NCI-H1417 treated with DMSO at 0.1 percent for 48 hours (cell line): ENCODE results near the gene IMP3.
"Not testable (repeated sequence)": the region's sequence is repeated elsewhere in the genome, so short reads cannot be mapped to it uniquely, and the experiment has no call there.

Source experiments
- DNase-seq: peaks from one replicate; lab custom pipeline; 2025; lab: John Stamatoyannopoulos, UW

The IMP3 gene, protein sequence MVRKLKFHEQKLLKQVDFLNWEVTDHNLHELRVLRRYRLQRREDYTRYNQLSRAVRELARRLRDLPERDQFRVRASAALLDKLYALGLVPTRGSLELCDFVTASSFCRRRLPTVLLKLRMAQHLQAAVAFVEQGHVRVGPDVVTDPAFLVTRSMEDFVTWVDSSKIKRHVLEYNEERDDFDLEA

DNA sequence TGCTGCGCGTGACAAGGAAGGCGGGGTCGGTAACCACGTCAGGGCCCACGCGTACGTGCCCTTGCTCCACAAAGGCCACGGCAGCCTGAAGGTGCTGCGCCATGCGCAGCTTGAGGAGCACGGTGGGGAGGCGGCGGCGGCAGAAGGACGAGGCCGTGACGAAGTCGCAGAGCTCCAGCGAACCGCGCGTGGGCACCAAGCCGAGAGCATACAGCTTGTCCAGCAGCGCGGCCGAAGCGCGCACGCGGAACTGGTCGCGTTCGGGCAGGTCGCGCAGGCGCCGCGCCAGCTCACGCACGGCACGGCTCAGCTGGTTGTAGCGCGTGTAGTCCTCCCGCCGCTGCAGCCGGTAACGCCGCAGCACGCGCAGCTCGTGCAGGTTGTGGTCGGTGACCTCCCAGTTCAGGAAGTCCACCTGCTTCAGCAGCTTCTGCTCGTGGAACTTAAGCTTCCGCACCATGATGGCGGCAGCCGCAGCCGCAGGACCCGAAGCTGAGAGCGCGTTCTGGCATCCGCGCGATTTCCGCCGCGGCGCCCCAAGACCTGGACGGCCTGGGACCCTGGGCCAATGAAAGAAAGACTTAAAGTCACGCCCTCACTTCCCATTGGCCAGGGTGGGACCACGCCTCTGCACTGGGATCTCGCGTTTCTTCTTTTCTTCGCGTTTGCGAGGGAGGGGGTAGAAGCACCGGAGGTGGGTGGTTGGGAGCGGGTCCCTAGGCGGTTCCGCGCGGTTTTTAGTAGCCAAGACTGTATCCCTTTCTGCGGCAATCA is at the start of gene IMP3:
IMP3 (minus strand) TSS at position 516 of the 774 bp plus-strand sequence; CDS start at position 460, 56 bp downstream.
- DNase-seq: peak; percentile 96

DNA sequence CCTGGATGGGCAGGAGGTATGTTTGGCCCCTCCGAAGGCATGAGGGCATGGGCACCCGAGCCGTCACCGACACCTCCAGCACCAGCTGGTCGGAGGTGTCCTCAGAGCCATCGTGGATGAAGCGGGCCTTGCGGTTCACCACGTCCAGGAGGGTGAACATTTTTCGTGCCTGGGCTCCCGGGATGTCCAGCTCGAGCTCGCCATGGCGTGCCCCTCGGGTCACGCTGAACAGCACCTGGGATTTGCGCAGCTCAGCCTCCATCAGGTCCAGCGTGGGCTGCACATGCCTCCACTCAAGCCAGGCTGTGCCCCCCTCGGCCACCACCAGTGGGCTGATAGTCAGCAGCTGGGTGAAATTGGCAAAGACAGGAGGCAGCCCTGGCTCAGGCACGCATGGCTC is 49.4 kb upstream of the IMP3 start:
- not testable (repeated sequence) for DNase-seq

DNA sequence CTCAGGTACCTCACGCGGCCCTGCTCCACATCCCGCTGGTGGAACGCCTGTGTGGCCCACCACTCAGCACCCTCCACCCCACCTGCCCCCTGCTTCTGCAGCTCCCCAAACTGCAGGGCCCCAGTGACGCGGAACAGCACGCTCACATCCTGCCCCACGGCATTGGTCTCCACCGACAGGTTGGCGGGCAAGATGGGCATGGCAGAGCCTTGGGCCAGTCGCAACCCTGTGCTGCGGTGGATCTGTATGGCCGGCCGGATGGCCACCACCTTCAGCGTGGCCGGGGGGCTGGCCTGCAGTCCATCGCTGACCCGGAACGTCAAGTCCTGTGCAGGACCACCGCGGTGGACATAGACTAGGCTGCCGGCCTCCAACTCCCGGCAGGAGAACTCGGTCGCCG is 48.8 kb upstream of the IMP3 start:
- no peak for DNase-seq

DNA sequence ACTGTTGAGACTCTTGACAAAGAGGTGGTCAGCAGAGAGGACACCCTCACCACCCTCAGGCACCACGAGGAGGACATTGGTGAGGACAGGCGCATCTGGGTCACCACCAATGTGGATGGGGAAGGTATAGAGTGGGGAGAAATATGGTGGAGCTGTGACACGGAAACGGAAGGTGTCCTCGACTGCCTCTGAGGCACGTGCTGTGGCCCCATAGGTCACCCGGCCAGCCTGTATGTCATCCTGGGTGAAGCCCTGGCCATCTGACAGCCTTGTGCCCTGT is 48.2 kb upstream of the IMP3 start:
- DNase-seq: no peak

DNA sequence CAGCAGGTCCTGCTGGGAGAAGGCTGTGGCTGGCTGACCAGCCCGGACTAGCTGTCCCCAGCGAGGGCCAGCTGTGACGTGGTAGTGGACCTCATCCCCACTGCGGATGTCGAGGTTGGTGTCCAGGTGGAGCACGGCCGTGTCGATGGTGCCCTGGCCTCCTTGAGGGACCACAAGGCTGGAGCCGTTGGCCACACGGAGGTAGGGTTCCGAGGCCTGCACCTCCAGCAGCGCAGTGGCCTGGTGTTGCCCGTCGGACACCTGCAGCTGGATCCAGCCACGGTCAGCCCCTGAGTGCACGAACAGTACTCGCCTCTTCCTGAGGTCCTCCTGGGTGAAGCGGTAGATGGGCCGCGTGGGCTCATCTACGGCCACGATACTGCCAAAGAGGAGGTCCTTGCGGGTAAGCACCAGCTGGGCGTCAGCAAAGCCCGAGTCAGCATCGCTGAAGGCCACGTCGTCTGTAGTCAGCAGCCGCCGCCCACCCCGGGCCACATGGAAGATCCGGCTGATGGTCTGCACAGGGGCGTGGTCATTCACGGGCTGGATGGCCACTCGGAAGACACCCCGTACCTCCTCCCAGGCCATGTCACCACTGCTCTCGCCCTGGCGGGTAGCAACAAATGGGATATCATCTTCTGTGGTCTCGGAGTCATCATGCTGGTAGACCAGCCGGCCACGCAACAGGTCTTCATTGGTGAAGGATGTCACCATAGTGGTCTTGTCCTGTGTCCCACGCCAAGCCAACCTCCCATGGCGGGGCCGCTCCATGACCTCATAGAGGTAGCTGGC is 47.7 kb upstream of the IMP3 start:
- no peak for DNase-seq

DNA sequence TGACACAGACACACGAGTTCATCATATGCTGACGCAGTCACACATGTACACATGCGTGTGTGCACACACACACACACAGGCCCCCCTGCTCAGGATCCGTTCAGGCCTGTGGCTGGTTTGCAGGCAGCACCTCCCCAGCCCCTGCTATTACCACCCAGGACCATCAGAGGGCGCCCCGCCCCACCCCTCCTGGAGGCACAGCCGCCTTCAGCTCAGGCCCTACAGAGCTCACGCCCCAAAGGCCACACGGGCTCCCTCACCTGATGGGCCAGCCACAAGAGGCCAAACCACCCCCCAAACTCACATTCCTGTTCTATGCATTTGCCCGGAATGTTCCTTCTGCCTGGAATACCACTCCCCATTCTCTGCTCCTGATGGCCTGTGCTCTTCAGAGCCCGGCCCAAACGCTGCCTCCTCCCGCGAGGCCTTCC is 46.2 kb upstream of the IMP3 start:
- not testable (repeated sequence) for DNase-seq

DNA sequence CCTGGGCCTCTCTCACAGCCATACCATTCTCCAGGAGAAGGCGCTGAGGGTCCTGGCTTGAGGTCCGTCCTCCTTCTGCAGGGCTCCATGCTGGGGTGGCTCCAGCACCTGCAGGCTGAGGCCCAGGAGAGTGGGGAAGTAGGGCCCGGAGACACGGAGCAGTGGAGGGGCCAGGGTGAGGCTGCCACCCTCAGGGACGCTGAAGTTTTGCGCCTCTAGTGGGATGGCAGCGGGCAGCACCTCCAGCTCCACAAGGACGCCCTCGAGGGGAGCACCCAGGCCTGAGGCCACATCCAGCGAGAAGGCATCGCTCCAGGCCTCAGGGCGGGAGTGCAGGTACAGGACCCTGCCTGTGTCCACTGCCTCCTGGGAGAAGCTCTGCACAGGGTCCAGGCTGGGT is 45.2 kb upstream of the IMP3 start:
- no peak for DNase-seq

DNA sequence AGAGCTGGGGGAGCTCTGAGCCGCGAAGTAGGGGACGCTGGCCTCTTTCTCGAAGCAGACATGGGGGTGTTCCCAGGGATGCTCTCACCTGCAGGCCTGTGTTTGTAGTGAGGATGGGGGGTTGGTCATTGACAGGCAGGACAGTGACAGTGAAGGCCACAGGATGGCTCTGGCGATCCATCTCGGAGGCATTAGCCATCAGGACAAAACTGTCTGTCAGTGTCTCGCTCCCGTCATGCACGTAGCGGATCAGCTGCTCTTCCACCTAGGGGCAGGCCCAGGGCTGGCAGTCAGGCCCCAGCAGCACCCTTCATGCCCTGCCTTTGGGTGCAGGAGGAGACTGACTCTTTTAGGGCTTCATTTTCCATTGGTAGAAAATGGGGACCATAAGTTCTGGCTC is 44.6 kb upstream of the IMP3 start:
- no peak for DNase-seq

DNA sequence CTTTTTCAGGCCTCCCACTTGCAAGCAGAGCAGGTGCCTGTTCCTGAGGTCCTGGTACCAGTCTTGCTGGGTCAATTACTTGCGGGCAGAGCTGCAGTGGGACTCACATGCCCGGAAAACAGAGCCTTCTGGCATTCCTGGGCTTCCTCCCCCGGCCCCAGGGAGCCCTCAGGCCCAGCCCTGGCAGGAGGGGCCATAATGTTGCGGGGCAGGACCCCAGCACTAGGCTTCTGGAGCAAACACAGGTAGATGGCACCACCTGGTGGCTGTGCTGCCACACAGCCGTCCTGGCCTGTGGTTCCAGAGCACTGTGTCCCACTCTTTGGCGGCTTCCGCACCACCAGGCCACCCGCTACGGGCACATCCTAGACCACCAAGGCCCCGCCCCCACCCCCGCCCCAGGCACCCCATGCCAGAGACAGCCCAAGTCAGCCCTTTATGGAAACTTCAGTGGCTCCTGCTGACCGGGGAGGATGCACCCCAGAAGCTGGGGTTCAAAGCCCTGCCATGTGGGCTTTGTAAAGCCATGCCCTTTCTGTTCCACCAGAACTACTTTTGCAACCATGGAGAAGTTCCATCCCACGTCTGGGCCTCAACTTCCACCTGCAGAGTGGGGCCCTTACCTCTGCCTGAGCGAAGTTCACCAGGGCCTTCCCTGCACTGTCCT is 43.8 kb upstream of the IMP3 start:
- DNase-seq: not testable (repeated sequence)

DNA sequence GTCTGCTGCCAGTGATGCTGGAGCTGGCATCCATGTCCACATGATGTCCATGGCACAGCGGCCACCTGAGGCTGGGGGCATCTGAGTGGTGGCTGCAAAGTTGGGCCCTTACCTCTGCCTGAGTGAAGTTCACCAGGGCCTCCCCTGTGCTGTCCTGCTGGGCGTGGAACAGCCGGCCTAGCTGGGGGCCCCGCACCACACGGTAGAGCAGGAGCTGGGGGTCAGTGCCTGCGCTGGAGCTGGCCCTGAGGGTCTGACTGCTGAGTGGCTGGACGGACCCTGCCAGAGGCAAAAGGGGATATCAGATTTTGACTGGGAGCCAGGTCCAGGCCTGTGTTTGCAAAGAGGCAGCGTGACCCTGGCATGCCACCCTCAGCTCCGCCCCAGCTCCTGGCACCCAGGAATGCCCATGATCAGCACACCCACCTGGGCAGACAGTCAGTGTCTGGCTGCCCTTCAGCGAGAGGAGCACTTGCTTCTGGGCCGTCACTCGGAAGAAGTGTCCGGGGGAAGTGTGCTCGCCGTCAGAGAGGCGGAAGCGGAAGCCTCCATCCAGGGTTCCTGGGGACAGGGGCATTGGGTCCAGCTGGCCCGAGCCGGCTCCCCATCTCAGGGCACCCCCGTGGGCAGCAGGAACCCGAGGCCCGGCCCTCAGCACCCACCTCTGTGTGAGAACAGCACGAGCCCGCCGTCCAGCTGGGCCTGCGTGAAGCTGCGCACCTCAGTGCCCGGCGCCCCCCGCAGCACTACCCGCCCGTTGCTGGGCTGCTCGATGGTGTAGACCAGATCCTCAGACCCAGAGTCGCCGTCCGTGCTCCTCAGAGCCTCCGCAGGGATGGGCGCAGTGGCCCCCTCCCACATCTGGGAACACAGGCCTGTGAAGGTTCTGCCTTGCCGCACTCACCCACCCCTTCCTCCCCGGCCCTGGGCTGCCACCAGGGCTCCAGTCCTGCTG is 42.4 kb upstream of the IMP3 start:
- DNase-seq: no peak

DNA sequence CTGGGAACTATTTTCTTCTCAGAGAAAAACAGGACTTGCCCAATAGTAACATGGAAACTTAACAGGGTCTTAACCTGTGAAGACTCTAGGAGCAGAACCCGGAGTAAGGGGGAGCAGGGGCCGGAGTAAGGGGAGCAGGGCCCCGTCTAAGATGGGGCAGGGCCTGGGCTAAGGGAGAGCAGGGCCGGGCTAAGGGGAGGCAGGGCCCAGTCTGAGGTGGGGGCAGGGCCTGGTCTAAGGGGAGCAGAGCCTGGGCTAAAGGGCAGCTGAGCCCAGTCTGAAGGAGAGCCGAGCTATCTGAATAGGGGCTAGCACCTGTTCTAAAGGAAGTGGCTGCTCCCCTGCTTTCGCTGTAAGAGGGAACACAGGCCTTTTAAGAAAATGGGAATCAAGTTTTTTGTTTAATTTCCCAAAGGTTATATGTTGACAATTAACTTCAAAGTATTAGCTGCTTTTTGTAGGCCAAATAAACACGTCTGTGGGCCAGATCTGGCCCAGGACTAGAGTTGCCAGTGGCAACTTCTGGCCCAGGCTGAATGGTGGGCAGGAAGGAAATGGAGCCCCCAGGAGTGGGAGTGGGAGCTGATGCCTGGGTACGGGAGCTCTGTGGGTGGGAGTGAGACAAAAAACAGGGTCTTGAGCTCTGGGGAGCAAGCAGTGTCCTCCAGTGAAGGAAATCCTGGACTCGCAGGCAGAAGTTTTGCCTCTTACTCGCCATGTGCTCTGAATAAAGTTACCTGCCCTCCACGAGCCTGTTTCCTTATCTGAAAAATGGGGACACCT is 40.2 kb upstream of the IMP3 start:
- no peak for DNase-seq

DNA sequence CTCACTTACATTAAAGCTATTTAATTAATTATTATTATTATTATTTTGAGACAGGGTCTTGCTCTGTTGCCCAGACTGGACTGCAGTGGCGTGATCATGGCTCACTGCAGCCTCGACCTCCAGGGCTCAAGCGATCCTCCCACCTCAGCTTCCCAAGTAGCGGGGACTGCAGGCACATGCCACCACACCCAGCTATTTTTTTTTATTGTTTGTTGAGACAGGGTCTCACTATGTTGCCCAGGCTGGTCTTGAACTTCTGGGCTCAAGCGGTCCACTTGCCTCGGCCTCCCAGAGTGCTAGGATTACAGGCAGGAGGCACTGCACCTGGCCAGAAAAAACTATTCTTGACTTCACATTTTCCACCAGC is 38.3 kb upstream of the IMP3 start:
- not testable (repeated sequence) for DNase-seq

DNA sequence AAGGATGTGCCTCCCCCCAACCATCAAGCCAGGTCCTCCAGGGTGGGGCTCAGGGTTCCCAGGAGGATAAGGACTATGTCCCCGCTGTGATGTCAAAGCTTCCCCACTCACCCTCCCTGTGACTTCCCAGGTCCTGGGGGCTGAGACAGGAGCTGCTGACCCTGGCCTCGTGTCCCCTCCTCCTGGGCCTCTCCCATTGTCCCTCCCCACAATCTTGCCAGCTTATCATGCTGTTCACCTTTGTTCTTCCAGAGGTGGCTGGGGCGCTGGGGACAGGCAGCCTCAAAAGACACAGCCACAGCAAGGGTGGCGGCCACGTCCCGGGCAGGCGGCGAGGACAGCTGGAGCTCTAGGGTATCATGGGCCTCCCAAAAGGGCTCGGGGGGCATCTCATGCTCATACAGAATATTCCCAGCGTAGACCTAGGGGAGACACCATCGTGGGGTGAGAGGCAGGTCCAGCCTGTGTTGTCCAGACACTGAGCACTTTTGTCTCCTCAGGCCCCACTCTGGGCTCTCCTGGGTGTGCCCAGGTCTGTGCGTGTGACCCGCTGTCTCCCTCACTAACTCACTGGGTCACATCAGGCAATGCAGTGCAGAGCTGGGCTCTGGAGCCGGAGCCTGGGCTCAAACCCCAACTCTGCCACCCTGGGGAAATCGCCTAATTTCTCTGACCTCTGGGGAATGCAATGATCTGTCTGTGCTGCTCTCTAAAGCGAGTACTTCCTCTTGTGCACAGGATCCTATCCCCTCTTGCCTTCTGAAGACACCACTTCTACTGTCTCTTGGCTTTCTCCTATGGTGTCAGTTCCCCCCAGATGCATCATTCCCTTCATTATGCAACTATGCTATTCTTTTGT is 37.7 kb upstream of the IMP3 start:
- no peak for DNase-seq

DNA sequence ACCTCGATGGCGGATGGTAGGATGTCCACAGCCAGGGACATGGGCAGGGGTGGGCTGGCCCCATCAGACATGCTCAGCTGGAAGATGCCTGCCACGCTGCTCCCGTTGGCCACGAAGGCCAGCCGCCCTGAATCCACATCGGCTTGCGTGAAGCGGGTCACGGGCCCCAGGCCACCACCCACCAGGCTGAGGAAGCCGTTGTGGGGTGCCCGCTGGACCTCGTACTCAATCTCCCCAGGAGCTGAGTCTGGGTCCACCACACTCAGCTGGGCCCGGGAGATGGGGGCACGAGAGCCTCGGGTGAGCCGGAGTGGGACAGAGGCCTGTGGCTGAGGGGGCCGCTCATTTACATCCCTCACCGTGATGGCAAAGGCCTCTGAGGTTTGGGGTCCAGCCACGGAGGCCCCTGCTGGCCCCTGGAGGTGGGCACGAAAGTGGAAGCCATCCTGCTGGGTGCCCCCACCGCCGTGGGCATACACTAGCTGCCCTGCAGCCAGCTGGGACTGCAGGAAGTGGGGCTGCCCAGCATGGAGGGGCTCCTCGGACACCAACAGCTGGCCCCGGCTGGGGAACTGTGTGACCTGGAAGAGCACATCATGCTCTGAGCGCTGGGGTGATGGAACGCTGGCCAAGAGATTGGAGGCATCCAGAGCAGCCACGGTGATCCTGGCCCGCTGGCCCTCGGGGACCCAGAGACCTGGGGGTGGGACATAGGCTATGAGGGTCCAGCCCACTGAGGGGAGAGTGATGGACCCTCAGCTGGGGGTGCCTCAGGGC is 36.9 kb upstream of the IMP3 start:
- DNase-seq: no peak

DNA sequence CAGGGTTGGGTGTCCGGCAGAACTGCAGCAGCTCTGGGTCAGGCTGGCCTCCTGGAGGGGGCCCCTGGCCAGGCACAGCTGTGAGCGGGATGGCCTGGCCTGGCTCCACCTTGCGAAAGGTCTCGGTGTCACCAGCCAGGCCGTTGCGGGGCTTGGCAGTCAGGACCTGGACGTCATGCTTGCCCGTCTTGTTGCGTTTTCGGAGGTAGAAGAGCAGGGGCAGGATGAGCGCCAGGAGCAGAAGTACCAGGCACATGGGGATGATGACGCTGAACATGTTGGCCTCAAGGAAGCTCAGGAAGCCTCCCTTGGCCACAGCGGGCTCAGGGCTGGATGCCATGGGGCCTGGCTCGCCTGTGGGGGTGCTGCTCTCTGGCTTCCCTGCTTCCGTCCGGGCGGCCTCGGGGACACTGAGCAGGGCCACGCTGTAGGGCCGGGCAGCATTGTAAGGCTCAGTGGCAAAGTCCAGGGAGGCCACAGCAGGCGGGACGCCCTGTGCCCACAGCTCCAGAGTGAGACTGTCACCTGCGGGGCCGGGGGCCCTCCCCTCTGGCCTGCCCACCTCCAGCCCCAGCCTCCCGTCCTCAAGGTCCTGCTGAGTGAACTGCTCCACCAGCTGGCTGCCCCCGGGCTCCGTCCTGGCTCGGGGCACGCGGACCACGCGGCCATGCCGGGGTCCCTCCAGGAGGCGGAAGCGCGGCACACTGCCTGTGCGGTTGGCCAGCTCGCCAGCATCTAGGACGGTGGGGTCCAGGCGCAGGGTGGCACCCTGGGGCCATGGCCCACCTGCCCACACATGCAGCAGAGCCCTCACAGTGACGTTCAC is 35.8 kb upstream of the IMP3 start:
- DNase-seq: no peak

DNA sequence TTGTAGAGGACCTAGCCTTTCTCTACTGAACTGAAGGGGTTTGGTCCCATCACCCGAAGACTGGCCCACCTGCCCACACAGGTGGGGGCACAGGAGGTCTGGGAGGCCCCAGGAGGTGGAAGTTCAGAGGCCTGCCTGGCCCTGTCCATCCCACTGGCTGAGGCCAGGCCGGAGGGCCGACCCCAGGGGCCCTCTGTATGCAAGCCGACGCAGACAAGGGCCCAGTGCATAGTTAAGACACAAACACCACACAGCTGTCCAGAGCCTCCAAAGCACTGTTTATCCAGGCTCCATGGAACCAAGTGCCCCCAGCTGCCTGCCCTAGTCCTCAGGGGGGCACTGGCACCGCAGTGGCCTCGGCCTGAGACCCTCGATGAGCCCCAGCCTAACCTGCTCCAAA is 34.3 kb upstream of the IMP3 start:
- DNase-seq: no peak

DNA sequence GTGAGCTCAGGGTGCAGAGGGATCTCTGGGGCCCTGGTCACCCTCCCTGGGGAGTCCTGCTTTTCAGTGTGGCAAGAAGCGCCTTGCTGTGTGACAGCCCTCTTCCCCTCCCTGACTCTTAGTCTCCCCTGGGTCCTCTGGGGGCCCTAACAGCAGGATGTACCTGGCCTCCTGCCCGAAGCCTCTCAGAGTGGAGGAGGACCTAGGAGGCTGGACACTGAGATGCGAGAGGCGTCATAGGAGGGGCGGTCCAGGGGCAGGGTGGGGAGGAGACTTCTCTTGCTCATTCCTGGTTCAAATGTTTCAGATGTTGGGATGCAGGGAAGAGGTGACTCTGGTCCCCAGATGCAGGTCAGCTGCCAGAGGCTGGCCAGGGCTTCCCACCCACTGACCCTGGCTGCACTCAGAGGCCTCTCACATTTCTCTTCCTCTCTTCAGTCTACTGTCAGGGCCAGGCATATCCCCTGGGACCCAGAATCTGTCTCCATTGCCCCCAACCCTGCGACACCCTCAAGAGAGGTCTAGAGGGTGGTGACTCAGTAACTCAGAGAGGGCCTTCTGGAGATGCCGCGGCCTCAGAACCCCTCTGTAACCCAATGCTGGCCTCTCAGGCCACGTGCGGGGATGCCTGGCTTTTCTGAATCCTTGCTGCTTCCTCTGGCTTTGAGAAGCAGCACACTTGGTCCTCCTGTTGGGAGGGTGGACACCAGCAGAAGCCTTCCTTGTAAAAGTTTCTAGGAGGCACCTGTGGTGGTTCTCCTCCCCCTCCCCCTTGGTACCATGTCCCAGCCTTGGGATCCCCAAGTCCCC is 33.6 kb upstream of the IMP3 start:
- no peak for DNase-seq
